Panc1 (cell line): ENCODE data around the gene TOX3. TPM values are rescaled to one million over a fixed set of nuclear protein-coding genes. Genes with fewer than 3 reads are reported as not detected.
A peak's percentile ranks its signal among the peaks of the same experiment; 100 is the strongest.

Experiments used
- ATAC-seq: fragments of 200-7000 bp; cut with Tn5 transposase; 2 replicates; pipeline ENCODE4 v1.9.1; 2020; ENCODE audit warnings: mild to moderate bottlenecking, moderate library complexity
- BruUV-seq: library from RNA; stranded (reverse); fragments of 400-500 nt; replicated peaks from 2 replicates; lab custom pipeline; 2021; lab: Mats Ljungman, UMichigan
- CTCF ChIA-PET: fragments of 300-600 bp; sonication (Branson Sonifier 250); formaldehyde crosslinking; loops from one replicate; lab custom pipeline; 2022; ENCODE audit warnings: antibody characterized with exemption; lab: Charles Lee
- POLR2A ChIA-PET: fragments of 300-600 bp; sonication (Branson Sonifier 250); formaldehyde crosslinking; loops from one replicate; lab custom pipeline; 2022; ENCODE audit warnings: antibody characterized with exemption; lab: Charles Lee
- DNase-seq: peaks from one replicate; pipeline ENCODE4 v3.0.0-alpha.2; 2010; ENCODE audit warnings: low read depth, low spot score
- H3K27ac ChIP-seq: 2 replicates; pipeline ENCODE4 v1.5.1; 2011; ENCODE audit warnings: mild to moderate bottlenecking, low read length, inconsistent platforms
- H3K27me3 ChIP-seq: fragments of 200-500 bp; sonication (Bioruptor generic); 2 replicates; pipeline ENCODE4 v1.6.0; 2014; ENCODE audit warnings: low read length, inconsistent platforms; ENCODE audit not compliant: control insufficient read depth, insufficient read depth
- H3K36me3 ChIP-seq: fragments of 200-500 bp; sonication (Bioruptor generic); 2 replicates; pipeline ENCODE4 v1.5.1; 2014; ENCODE audit warnings: inconsistent platforms, mild to moderate bottlenecking, low read length, moderate library complexity; ENCODE audit not compliant: control insufficient read depth, insufficient read depth
- H3K4me1 ChIP-seq: 2 replicates; pipeline ENCODE4 v1.5.1; 2011; ENCODE audit warnings: inconsistent platforms, mild to moderate bottlenecking, low read length, moderate library complexity; ENCODE audit not compliant: control insufficient read depth, insufficient read depth
- H3K4me3 ChIP-seq, 2 experiments: 2 replicates each; pipeline ENCODE4 v1.5.1; 2011 to 2012; ENCODE audit warnings: low read depth in 2 of 2, low read length in 2 of 2, mild to moderate bottlenecking in 2 of 2, inconsistent platforms in 1 of 2, moderate library complexity in 1 of 2
- H3K9me3 ChIP-seq: fragments of 200-500 bp; sonication (Bioruptor generic); 2 replicates; pipeline ENCODE4 v1.5.1; 2014; ENCODE audit warnings: low read depth, mild to moderate bottlenecking, inconsistent platforms, low read length, moderate library complexity; ENCODE audit not compliant: control insufficient read depth, insufficient read depth
- CTCF ChIP-seq: fragments of 450-650 bp; IDR thresholded peaks from 2 replicates; pipeline ENCODE4 v1.5.1; 2017; ENCODE audit warnings: mild to moderate bottlenecking
- POLR2AphosphoS5 ChIP-seq: IDR thresholded peaks from 2 replicates; pipeline ENCODE4 v1.6.1; 2012; ENCODE audit warnings: mild to moderate bottlenecking, low read depth, low read length, moderate library complexity
- REST ChIP-seq, 2 experiments: IDR thresholded peaks; 2 replicates each; pipeline ENCODE4 v1.6.1; 2011 to 2012; ENCODE audit warnings: low read depth in 2 of 2, control low read depth in 1 of 2, low read length in 1 of 2, mild to moderate bottlenecking in 1 of 2, moderate library complexity in 1 of 2; ENCODE audit not compliant: insufficient read depth in 1 of 2
- SIN3A ChIP-seq: IDR thresholded peaks from 2 replicates; pipeline ENCODE4 v1.6.1; 2012; ENCODE audit warnings: low read depth, mild to moderate bottlenecking, low read length, moderate library complexity, borderline replicate concordance; ENCODE audit not compliant: insufficient read depth
- TCF7L2 ChIP-seq: IDR thresholded peaks from 2 replicates; pipeline ENCODE4 v1.6.1; 2011; ENCODE audit warnings: mild to moderate bottlenecking, low read depth, low read length, inconsistent platforms
- in situ Hi-C: cut with HindIII; loops from 2 replicates; pipeline ENCODE4 v1.10.0; 2016; ENCODE audit warnings: low sequenced_read_pairs, low pct_unique_long_range_greater_than_20kb
- intact Hi-C: fragments of 100-400 bp; cut with micrococcal nuclease; formaldehyde crosslinking; loops from one replicate; pipeline ENCODE4 v1.10.0; 2022; ENCODE audit not compliant: unreplicated experiment
- total RNA-seq: library from RNA; stranded (reverse); gene quantifications from one replicate; pipeline ENCODE4 v1.2.1, GENCODE V29; 2021; ENCODE audit not compliant: unreplicated experiment

Gene TOX3
- total RNA-seq, 1 experiment from 2014 or later: 3.4 TPM

- BruUV-seq: no TSS peak
- ChIA-PET POLR2A (no interaction called here), CTCF (interaction anchor here (0.6 kb wide), 1 partner anchor 32 kb away, joined by 3 read pairs; no protein-coding TSS in a partner anchor)
- H3K27me3 ChIP-seq: peaks cover 4% of the 10 kb centered on the region; the same call in 1 of the 2 replicates
- no peak for DNase-seq
- in situ Hi-C loops: no loop called here
- no peaks in the 10 kb centered on the region for H3K9me3 ChIP-seq
- no peak overlapping the region for H3K27ac ChIP-seq
- TF ChIP-seq TCF7L2: no peak
- TF ChIP-seq SIN3A: no peak
- TF ChIP-seq REST (IDR thresholded peaks at IDR 0.05; ENCODE audit: insufficient read depth in 1 of 2, low read depth in 2 of 2, low read length in 1 of 2): no peak
- TF ChIP-seq POLR2AphosphoS5: no peak
- TF ChIP-seq CTCF: no peak
- H3K4me3 ChIP-seq: peak overlapping the region; percentile 31 to 60
- peak; percentile 55 for ATAC-seq
- no peaks in the 10 kb centered on the region for H3K36me3 ChIP-seq
- intact Hi-C loops: no loop called here
- no peaks in the 10 kb centered on the region for H3K4me1 ChIP-seq
Measured at GRCh38 chr16:52546291-52547003, 496 bp downstream of the TOX3 start.

- Histone ChIP-seq H3K4me3 (peak overlapping the region; percentile 31 to 60), H3K36me3 (no peaks in the 10 kb centered on the region), H3K27me3 (peaks cover 4% of the 10 kb centered on the region; the same call in 1 of the 2 replicates), H3K9me3 (no peaks in the 10 kb centered on the region), H3K4me1 (no peaks in the 10 kb centered on the region), H3K27ac (no peak overlapping the region)
- no TSS peak for BruUV-seq
- ATAC-seq (no peak), DNase-seq (no peak)
- TF ChIP-seq SIN3A (no peak), CTCF (no peak), POLR2AphosphoS5 (no peak)
- ChIA-PET CTCF (no interaction called here), POLR2A (no interaction called here)
- in situ Hi-C loops (no loop called here), intact Hi-C loops (no loop called here)
Measured at GRCh38 chr16:52545898-52546266, 1.1 kb downstream of the TOX3 start.
